Activated CD4-positive, alpha-beta T cell treated with anti-CD3 and anti-CD28 coated beads, Interleukin-2, amount 10 ng/mL, durations not matched to agents 7 days and 5 days (primary cell): ENCODE measurements around the gene MYO1B. TPM values are rescaled to one million over a fixed set of nuclear protein-coding genes. Genes with fewer than 3 reads are reported as not detected.

Experiments used
- CTCF ChIA-PET: fragments of 350-600 bp; sonication (Branson Sonifier 250); formaldehyde crosslinking; loops from one replicate; lab custom pipeline; 2021; ENCODE audit warnings: antibody characterized with exemption; lab: Charles Lee
- POLR2A ChIA-PET: fragments of 350-600 bp; sonication (Branson Sonifier 250); formaldehyde crosslinking; loops from one replicate; lab custom pipeline; 2021; ENCODE audit warnings: antibody characterized with exemption; lab: Charles Lee
- DNase-seq: peaks from one replicate; pipeline ENCODE4 v3.0.0-alpha.2; 2020
- H3K27ac Mint-ChIP-seq: one replicate; pipeline ENCODE4 v1.8.0; 2021; ENCODE audit warnings: mild to moderate bottlenecking, moderate library complexity, mixed read lengths
- H3K27me3 Mint-ChIP-seq: one replicate; pipeline ENCODE4 v1.8.0; 2021; ENCODE audit warnings: mixed read lengths
- H3K36me3 Mint-ChIP-seq: one replicate; pipeline ENCODE4 v1.8.0; 2021; ENCODE audit warnings: low read depth, mixed read lengths
- H3K4me1 Mint-ChIP-seq: one replicate; pipeline ENCODE4 v1.8.0; 2021; ENCODE audit warnings: mixed read lengths
- H3K4me3 Mint-ChIP-seq: one replicate; pipeline ENCODE4 v1.8.0; 2021; ENCODE audit warnings: mild to moderate bottlenecking, moderate library complexity, mixed read lengths
- H3K9me3 Mint-ChIP-seq: one replicate; pipeline ENCODE4 v1.8.0; 2021; ENCODE audit warnings: mixed read lengths
- total RNA-seq, 2 experiments: library from RNA; stranded (reverse); gene quantifications; one replicate each; pipeline ENCODE4 v1.2.3, GENCODE V29; 2021

Gene MYO1B
- total RNA-seq, 2 experiments from 2014 or later, result 0.74 to 0.98 TPM

DNA sequence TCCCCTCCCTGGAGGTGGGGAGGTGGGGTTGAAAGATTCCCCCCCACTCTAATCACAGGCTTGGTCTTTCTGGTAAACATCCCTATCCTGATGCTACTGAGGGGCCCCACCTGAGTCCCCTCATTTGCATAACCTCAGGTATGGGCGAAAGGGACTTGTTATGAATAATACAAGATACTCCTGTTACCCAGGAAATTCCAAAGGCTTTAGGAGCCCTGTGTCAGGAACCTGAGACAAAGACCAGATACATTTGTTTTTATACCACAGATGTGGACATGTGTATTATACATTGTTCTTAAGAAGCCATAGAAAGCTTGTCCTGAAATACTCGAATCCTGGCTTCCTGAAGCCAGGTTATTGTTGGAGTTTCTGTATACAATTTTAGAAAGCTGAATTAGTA lies 62.8 kb downstream of the MYO1B start:
- no peak for DNase-seq
- H3K27ac Mint-ChIP-seq, result no peak overlapping the region
- H3K9me3 Mint-ChIP-seq, result no peaks in the 10 kb centered on the region
- no peaks in the 10 kb centered on the region for H3K4me1 Mint-ChIP-seq
- H3K4me3 Mint-ChIP-seq, result no peak overlapping the region
- ChIA-PET POLR2A (no interaction called here), CTCF (no interaction called here)
- H3K27me3 Mint-ChIP-seq, result peaks cover 2% of the 10 kb centered on the region
- H3K36me3 Mint-ChIP-seq, result no peaks in the 10 kb centered on the region

DNA sequence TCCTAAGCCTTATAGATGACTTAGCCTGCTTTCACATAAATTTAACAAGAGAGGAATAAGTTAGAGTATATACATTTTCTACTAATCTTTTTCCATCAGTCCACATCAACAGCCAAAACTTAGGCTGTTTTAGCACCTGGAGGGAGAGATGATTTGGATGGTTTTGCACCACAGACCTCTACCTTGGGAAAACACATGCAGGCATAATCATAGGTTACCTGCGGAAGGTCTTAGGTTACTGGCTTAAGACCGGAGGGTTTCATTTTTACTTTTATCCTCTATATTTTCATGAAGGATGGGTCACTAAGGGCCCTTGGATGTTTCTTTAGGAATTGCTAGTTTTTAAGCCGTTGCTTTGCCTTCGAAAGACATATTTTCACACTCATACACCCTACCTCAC lies 66.0 kb downstream of the MYO1B start:
- CTCF ChIA-PET, result no interaction called here
- H3K9me3 Mint-ChIP-seq, result no peaks in the 10 kb centered on the region

DNA sequence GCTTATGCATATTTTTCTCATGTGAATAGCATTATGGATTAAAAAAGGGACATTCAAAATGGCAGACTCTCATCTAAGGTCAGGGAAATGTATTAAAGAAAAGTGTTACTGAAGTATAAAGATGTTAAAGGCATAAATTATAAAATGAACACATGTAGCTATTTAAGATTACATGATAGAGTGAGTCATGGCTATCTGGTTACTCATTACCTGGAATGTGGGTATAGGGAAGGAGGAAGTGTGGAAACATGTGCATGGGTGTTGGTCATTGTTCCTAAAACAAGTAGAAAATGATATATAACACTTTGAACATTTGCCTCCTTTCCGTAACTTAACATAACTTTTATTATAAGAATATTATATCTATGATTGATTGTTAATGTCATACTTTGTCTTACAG lies 66.4 kb downstream of the MYO1B start:
- Mint-ChIP-seq H3K4me1 (no peaks in the 10 kb centered on the region), H3K27ac (no peak overlapping the region), H3K9me3 (no peaks in the 10 kb centered on the region), H3K36me3 (no peaks in the 10 kb centered on the region), H3K4me3 (no peak overlapping the region), H3K27me3 (no peaks in the 10 kb centered on the region)
- ChIA-PET CTCF (no interaction called here), POLR2A (no interaction called here)
- no peak for DNase-seq

More for the DNA sequence above, 66.0 kb downstream of the MYO1B start:
- no peak overlapping the region for H3K4me3 Mint-ChIP-seq
- no peaks in the 10 kb centered on the region for H3K36me3 Mint-ChIP-seq
- H3K4me1 Mint-ChIP-seq, result no peaks in the 10 kb centered on the region
- no peaks in the 10 kb centered on the region for H3K27me3 Mint-ChIP-seq
- DNase-seq, result no peak
- H3K27ac Mint-ChIP-seq, result no peak overlapping the region
- POLR2A ChIA-PET, result no interaction called here

DNA sequence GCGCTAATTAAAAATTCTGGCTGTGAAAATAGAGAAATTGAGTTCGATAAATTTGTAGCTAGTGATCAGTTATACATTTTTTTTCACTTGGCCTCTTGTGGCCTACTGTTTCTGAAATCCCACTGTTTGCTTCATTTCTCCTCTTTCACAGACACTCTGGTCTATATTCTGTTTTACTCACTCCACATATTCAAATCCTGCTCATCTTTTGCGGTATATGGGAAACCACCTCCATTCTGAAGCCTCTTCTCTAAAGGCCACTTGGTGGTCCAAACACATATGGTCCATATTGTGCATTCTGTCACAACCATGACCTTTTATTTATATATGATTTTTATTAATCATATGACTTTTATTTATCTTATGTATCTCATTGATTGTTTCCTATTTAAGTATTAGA lies 67.0 kb downstream of the MYO1B start:
- CTCF ChIA-PET, result no interaction called here
- H3K4me3 Mint-ChIP-seq, result no peak overlapping the region
- H3K27ac Mint-ChIP-seq, result no peak overlapping the region
- no peaks in the 10 kb centered on the region for H3K4me1 Mint-ChIP-seq
- no peaks in the 10 kb centered on the region for H3K36me3 Mint-ChIP-seq
- H3K27me3 Mint-ChIP-seq, result no peaks in the 10 kb centered on the region
- H3K9me3 Mint-ChIP-seq, result no peaks in the 10 kb centered on the region
- no peak for DNase-seq
- POLR2A ChIA-PET, result no interaction called here

DNA sequence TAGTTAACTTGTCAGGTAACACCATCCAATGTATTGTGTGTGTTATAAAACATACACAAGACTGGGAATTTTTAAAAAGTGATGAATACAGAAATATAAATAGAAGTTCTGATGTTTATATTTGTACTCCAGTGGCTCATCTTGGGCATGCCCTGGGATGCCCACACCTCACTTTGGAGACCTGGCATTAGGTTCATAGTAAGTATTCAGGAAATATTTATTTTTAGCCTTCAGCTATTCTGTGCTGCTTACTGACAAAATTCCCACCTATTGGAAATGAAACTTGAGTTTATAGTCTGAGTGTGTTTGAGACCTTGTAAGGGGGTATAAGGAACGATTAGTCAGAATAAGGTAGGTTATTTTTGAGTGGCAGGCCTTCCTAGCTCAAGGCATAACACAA lies 67.5 kb downstream of the MYO1B start:
- Mint-ChIP-seq H3K36me3 (no peaks in the 10 kb centered on the region), H3K4me3 (no peak overlapping the region), H3K27ac (no peak overlapping the region), H3K27me3 (no peaks in the 10 kb centered on the region), H3K9me3 (no peaks in the 10 kb centered on the region), H3K4me1 (no peaks in the 10 kb centered on the region)
- POLR2A ChIA-PET, result no interaction called here
- no peak for DNase-seq
- CTCF ChIA-PET, result interaction anchor here (0.8 kb wide), 1 partner anchor 9 kb away, joined by 3 read pairs; no protein-coding TSS in a partner anchor

DNA sequence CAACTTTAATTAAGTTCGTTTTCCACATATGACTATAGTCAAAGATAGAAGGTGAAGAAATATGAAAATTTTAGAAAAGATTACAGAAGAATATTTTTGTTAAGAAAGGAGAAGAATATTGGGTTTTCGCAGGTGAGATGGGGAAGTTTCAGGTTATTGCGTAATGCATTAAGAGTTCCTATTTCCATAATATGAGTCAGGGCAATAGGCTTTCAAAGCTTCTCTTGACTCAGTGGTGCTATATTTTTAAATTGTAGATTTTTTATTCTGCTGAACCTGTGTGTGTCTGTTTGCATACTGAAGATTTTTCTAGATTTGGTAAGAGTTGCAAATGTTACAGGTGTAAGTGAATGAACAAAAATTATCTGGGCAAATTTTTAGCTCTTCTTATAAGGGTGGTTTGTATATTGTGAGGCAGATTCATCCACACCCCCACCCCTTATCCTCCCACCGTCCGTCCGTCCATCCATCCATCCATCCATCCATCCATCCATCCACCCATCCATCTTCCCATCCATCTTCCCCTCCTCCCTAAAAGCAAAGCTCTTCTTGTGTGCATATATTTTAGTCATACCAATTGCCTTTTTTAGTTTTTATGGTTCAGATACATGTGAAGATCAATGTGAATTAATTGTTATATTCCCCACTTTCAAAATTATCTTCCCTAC lies 69.6 kb downstream of the MYO1B start:
- DNase-seq, result no peak
- H3K4me1 Mint-ChIP-seq, result no peaks in the 10 kb centered on the region
- H3K27me3 Mint-ChIP-seq, result peaks cover 3% of the 10 kb centered on the region
- CTCF ChIA-PET, result interaction anchor here (2.2 kb wide), 1 partner anchor 10 kb away, joined by 5 read pairs; no protein-coding TSS in a partner anchor
- no peaks in the 10 kb centered on the region for H3K36me3 Mint-ChIP-seq
- no peak overlapping the region for H3K4me3 Mint-ChIP-seq
- H3K27ac Mint-ChIP-seq, result no peak overlapping the region
- H3K9me3 Mint-ChIP-seq, result no peaks in the 10 kb centered on the region
- POLR2A ChIA-PET, result no interaction called here

DNA sequence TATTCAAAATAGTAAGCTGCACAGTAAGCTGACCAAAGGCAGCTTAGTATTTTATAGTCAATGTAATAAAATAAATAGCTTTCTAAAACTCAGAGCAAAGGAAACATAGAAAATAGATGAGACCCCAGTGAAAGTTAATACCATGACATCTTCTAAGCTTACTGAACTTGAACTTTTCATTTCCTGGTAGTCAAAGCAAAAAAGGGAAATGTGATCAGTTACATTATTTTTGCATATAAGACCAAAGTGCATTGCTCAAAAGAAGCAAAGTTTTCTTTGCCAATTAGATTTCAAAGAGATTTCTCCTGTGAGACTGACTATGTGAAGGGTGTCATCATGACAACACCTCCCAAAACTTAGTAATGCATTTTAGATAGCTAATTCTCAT lies 70.2 kb downstream of the MYO1B start:
- H3K4me3 Mint-ChIP-seq, result no peak overlapping the region
- no peaks in the 10 kb centered on the region for H3K9me3 Mint-ChIP-seq
- ChIA-PET CTCF (interaction anchor here (2.2 kb wide), 1 partner anchor 11 kb away, joined by 5 read pairs; no protein-coding TSS in a partner anchor), POLR2A (no interaction called here)
- H3K4me1 Mint-ChIP-seq, result no peaks in the 10 kb centered on the region
- DNase-seq, result no peak
- no peak overlapping the region for H3K27ac Mint-ChIP-seq
- no peaks in the 10 kb centered on the region for H3K36me3 Mint-ChIP-seq
- H3K27me3 Mint-ChIP-seq, result peaks cover 4% of the 10 kb centered on the region

DNA sequence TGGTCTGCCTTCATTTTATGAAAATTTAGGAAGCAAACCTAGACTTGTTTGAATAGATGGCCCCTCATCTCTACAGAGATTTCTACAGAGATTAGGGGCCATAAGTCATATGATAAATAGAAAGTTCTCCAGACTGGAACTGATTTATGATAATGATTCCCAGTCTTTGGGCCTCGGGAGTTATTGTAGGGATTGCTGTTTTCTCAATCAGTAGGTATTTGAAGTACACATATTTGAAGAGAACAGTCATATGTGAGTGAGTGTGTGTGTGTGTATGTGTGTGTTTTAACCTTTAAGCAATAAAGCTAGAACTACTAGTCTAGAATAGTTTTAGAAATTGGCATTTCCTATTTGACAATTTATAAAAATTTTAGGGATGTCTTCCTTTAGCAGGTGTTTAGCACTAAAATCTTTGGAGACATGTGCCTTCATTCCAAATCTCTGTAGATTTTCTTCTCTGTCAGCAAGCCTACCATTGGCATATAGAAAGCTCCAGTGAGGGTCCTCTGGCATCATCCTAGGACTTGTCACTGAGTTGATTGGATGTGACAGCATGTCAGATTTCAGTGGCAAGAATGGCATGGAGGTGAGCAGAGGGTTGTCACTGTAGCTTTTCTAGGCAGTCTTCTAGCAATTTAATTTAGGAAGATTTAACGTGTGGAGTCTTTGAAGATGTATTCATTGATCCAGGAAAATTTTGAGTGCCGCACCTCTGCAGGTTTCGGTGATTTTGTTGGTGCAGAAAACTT lies 71.2 kb downstream of the MYO1B start:
- Mint-ChIP-seq H3K4me3 (no peak overlapping the region), H3K27ac (no peak overlapping the region), H3K4me1 (peaks cover under 1% of the 10 kb centered on the region), H3K36me3 (no peaks in the 10 kb centered on the region), H3K27me3 (peaks cover 4% of the 10 kb centered on the region), H3K9me3 (no peaks in the 10 kb centered on the region)
- ChIA-PET POLR2A (no interaction called here), CTCF (interaction anchor here (0.6 kb wide), 1 partner anchor 157 kb away, joined by 5 read pairs; no protein-coding TSS in a partner anchor)
- DNase-seq, result no peak

DNA sequence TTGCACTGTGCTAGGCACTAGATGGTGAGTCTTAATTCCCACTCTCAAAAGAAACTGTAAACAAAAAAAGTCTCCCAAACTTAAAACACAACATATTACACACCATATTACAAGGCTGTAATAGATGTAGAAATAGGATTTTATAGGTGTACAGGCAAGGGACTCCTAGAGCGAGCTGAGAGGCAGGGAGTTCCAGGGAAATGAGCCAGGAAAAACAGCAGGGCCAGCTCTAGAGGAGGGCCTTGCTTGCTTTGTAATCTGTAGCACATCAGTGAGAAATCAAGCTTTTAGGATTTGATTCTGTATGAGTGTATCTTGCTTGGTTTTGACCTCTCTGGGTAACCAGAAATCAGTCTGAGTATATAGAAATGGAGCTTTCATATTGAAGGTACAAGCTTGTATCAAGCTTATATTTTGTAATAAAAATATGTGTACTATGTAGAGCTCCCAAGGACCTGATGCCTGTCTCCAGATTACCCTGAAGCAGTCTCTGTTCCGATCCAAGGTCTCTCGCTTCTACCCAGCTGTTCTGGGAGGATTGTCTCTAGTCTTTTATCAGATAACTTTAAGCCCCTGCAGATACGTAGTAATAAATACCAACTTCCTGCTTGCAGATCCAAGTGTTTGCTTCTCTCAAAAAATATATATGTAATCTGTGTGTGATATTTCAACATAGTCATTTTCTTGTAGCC lies 73.0 kb downstream of the MYO1B start:
- no peak overlapping the region for H3K27ac Mint-ChIP-seq
- peaks cover 4% of the 10 kb centered on the region for H3K27me3 Mint-ChIP-seq
- ChIA-PET POLR2A (no interaction called here), CTCF (interaction anchor here (2.0 kb wide), 1 partner anchor 15 kb away, joined by 7 read pairs; no protein-coding TSS in a partner anchor)
- H3K4me1 Mint-ChIP-seq, result peaks cover 17% of the 10 kb centered on the region
- no peaks in the 10 kb centered on the region for H3K9me3 Mint-ChIP-seq
- H3K4me3 Mint-ChIP-seq, result no peak overlapping the region
- no peak for DNase-seq
- no peaks in the 10 kb centered on the region for H3K36me3 Mint-ChIP-seq

DNA sequence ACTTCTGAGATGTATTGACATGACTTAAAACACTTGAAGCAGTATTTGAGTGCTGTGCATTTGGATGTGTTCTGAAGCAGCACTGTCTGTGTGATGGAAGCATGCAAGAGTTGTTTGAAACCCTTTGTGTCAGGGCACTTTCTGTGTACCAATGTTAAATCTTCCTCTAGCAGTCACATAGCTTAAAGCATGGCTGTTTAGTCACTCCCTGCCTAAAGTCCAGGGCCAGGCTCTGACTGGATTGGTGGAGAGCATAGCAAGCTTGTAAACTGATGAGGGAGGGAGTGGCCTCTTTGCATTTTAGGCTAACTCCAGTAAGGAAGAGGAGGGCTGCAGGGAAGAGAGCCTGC lies 73.5 kb downstream of the MYO1B start:
- peaks cover 18% of the 10 kb centered on the region for H3K4me1 Mint-ChIP-seq
- peaks cover 7% of the 10 kb centered on the region for H3K27me3 Mint-ChIP-seq
- H3K9me3 Mint-ChIP-seq, result no peaks in the 10 kb centered on the region
- no peaks in the 10 kb centered on the region for H3K36me3 Mint-ChIP-seq
- DNase-seq, result no peak
- no peak overlapping the region for H3K27ac Mint-ChIP-seq
- H3K4me3 Mint-ChIP-seq, result no peak overlapping the region
- ChIA-PET CTCF (interaction anchor here (2.0 kb wide), 1 partner anchor 15 kb away, joined by 7 read pairs; no protein-coding TSS in a partner anchor), POLR2A (no interaction called here)

DNA sequence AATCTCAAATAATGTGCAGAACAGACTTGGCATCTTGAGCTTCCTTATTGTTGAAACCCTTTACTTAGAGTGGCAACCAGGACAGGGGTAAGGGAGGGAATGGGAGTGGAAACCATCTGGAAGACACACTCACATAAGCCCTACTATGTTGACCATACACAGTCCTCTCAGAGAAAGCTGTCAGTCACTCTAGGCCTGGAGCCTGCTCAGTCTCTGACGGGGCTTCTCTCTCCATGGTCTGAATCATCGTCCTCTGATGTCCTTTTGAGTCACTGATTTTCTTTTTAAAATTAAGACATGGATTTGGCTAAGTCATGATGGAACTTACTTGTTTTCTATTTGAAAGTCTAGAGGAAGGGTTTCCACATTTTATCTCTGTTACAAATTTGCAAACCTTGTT lies 74.0 kb downstream of the MYO1B start:
- Mint-ChIP-seq H3K27me3 (peaks cover 7% of the 10 kb centered on the region), H3K27ac (no peak overlapping the region), H3K9me3 (no peaks in the 10 kb centered on the region), H3K4me1 (peaks cover 18% of the 10 kb centered on the region), H3K36me3 (no peaks in the 10 kb centered on the region), H3K4me3 (no peak overlapping the region)
- ChIA-PET CTCF (interaction anchor here (2.0 kb wide), 1 partner anchor 16 kb away, joined by 7 read pairs; no protein-coding TSS in a partner anchor), POLR2A (no interaction called here)
- no peak for DNase-seq

DNA sequence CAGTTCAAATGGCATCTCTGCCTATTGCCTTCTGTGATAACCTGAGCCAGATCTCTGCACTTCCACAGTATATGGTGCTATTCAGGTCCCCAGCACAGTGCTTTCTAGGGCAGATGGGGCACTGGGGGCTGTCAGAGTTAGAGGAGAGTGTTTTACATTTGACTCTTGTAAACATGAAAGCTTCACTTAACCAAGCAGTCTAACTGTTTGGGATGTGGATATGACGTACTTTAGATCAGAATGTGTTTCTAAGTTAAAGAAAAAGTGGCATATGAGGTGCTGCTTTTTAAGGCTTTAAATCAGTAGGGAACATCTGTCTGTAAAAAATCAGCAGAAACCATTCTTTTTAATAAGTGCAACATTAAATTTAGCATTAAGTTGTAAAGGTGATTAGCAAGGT lies 75.7 kb downstream of the MYO1B start:
- DNase-seq, result no peak
- ChIA-PET CTCF (interaction anchor here (0.7 to 1.2 kb wide), 2 partner anchors 8 to 17 kb away, joined by 3 read pairs; no protein-coding TSS in a partner anchor), POLR2A (no interaction called here)
- no peak overlapping the region for H3K27ac Mint-ChIP-seq
- H3K27me3 Mint-ChIP-seq, result peaks cover 9% of the 10 kb centered on the region
- H3K36me3 Mint-ChIP-seq, result no peaks in the 10 kb centered on the region
- H3K4me3 Mint-ChIP-seq, result no peak overlapping the region
- no peaks in the 10 kb centered on the region for H3K9me3 Mint-ChIP-seq
- H3K4me1 Mint-ChIP-seq, result peaks cover 18% of the 10 kb centered on the region
